BJ (cell line): ENCODE results near the gene PARD3. TPM values are rescaled to one million over a fixed set of nuclear protein-coding genes. Genes with fewer than 3 reads are reported as not detected.

Experiments used
- CTCF ChIA-PET: fragments of 350-600 bp; formaldehyde crosslinking; extraction: SDS; loops from one replicate; lab custom pipeline; 2021; ENCODE audit warnings: antibody characterized with exemption, inconsistent platforms; lab: Yijun Ruan, JAX
- POLR2A ChIA-PET: fragments of 300-600 bp; sonication (Branson Sonifier 250); formaldehyde crosslinking; extraction: SDS; loops from one replicate; lab custom pipeline; 2021; ENCODE audit warnings: antibody characterized with exemption; lab: Charles Lee
- DNase-seq: peaks from one replicate; pipeline ENCODE4 v3.0.0-alpha.2; 2011; ENCODE audit warnings: low read depth
- H3K27me3 ChIP-seq: 2 replicates; pipeline ENCODE4 v1.6.0; 2011; ENCODE audit warnings: low read length; ENCODE audit not compliant: control insufficient read depth, insufficient read depth
- H3K36me3 ChIP-seq: 2 replicates; pipeline ENCODE4 v1.5.1; 2011; ENCODE audit warnings: low read length; ENCODE audit not compliant: control insufficient read depth, insufficient read depth
- H3K4me3 ChIP-seq: 2 replicates; pipeline ENCODE4 v1.5.1; 2011; ENCODE audit warnings: low read depth, mild to moderate bottlenecking, control low read depth, low read length
- CTCF ChIP-seq: IDR thresholded peaks from 2 replicates; pipeline ENCODE4 v1.5.1; 2011; ENCODE audit warnings: low read depth, mild to moderate bottlenecking, control low read depth, inconsistent platforms, low read length, moderate library complexity; ENCODE audit not compliant: insufficient read depth
- polyA plus RNA-seq: library from polyadenylated mRNA; depleted of rRNA; stranded (reverse); fragments of >200 nt; gene quantifications from 2 replicates; pipeline ENCODE4 v1.2.3, GENCODE V29; 2011

PARD3 gene
- polyA plus RNA-seq, 1 experiment = 17.7 TPM

GRCh38 chr10:34413214-34413613 is 401.9 kb downstream of the PARD3 start:
- ChIA-PET CTCF (no interaction called here), POLR2A (no interaction called here)
- Histone ChIP-seq H3K36me3 (no peaks in the 10 kb centered on the region), H3K4me3 (no peak overlapping the region), H3K27me3 (no peaks in the 10 kb centered on the region)
- DNase-seq = no peak
- TF ChIP-seq CTCF = no peak

GRCh38 chr10:34408956-34409355 is 406.1 kb downstream of the PARD3 start:
- Histone ChIP-seq H3K36me3 (no peaks in the 10 kb centered on the region), H3K4me3 (no peak overlapping the region), H3K27me3 (no peaks in the 10 kb centered on the region)
- ChIA-PET CTCF (no interaction called here), POLR2A (no interaction called here)
- no peak for TF ChIP-seq CTCF
- DNase-seq = no peak

- no peaks in the 10 kb centered on the region for H3K36me3 ChIP-seq
- no peak for DNase-seq
- POLR2A ChIA-PET = no interaction called here
- TF ChIP-seq CTCF = no peak
- CTCF ChIA-PET = no interaction called here
- H3K4me3 ChIP-seq = no peak overlapping the region
- H3K27me3 ChIP-seq = no peaks in the 10 kb centered on the region
Observed at GRCh38 chr10:34408381-34408780, 406.7 kb downstream of the PARD3 start.

GRCh38 chr10:34407324-34407805 is 407.7 kb downstream of the PARD3 start:
- ChIA-PET POLR2A (no interaction called here), CTCF (no interaction called here)
- no peak overlapping the region for H3K4me3 ChIP-seq
- DNase-seq = no peak
- TF ChIP-seq CTCF = no peak
- H3K36me3 ChIP-seq = no peaks in the 10 kb centered on the region
- H3K27me3 ChIP-seq = no peaks in the 10 kb centered on the region

GRCh38 chr10:34406463-34407323 is 408.4 kb downstream of the PARD3 start:
- no peak overlapping the region for H3K4me3 ChIP-seq
- H3K27me3 ChIP-seq = no peaks in the 10 kb centered on the region
- ChIA-PET CTCF (interaction anchor here (0.7 kb wide), 1 partner anchor 121 kb away, joined by 3 read pairs; no protein-coding TSS in a partner anchor), POLR2A (no interaction called here)
- H3K36me3 ChIP-seq = no peaks in the 10 kb centered on the region
- DNase-seq = no peak
- no peak for TF ChIP-seq CTCF
